ENCODE measurements around the gene CASQ1. TPM values are rescaled to one million over a fixed set of nuclear protein-coding genes. Genes with fewer than 3 reads are reported as not detected.
A peak's percentile ranks its signal among the peaks of the same experiment; 100 is the strongest.

CASQ1 gene
- polyA plus RNA-seq: not detected in 2 replicates
- polyA minus RNA-seq: not detected in 2 replicates

DNA sequence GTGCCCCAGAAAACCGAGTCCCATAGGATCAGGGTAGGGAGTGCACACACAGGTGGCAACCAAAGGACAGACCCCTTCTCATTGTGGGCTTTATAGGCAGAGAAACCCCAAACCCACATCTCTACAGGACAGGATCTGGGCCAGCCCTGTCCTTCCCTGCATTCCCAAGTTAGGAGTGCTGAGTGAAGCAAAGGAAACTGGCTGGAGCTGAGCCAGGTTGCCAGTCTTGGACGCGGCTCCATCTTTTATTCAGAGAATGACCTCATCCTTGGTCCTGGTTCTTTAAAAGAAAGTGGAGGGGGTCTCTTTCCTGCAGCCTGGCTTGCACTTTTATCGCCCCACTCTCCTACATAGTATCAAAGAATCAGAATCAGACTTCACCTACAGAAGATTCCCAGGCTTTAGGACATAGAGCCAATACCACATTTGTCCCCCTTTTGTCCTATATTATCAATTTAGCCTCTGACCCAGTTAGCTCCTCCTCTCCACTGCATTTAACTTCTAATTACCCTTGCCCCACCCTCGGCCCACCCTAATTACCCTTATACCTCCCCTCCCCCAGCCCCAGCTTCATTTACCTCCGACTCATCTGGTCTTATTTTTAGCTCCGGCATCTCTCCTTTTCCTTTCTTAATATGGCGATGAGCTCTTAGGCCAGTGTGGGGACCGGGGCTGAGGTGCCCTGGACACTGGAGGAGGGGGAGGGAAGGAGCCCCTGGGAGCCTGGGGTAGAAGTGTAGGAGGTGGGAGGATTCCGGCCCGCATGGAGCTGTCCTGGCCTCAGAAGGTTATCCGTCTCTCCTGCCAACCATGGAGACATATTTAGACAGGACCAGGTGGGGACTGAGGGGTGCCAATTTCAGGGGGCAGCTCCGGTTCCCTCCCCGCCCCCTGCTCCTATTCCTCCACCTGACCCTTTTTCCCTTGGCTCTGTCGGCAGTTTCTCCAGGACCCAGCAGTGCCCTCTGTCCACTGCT, at the start of gene CASQ1:
Gene CASQ1 (plus strand): TSS at position 927 of the 977 bp plus-strand sequence. CDS start 177 bp downstream, outside the sequence.
- Histone ChIP-seq H3K27me3 (ENCODE audit: insufficient read depth, low read depth, low read length) (no peaks in the 10 kb centered on the region), H3K27ac (ENCODE audit: low read length) (no peak within 1 kb of the TSS)

DNA sequence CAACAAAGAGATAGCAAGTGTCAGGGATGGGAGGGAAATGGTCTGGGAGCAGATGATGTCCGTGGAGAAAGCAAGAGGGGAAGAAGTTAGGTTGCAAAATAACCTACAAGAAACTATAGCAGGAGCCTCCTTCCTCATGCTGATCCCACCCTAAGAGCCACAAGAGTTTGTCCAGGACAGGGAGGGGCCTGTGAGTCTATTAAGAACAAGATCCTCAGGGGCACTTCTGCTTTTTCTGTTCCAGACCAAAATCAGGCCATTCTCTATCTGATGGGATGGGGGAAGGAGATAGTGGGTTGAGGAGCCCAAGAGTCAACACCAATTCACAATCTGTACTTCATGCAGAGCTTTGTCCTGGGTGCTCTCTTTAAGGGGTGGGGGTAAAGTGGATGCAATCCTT, 46.7 kb upstream of the CASQ1 start:
- H3K4me3 ChIP-seq (ENCODE audit: low read length): no peak overlapping the region
- no peak overlapping the region for H3K27ac ChIP-seq (ENCODE audit: low read length)
- no peaks in the 10 kb centered on the region for H3K36me3 ChIP-seq (ENCODE audit: insufficient read depth, low read length)
- H3K27me3 ChIP-seq (ENCODE audit: insufficient read depth, low read depth, low read length): no peaks in the 10 kb centered on the region
- no peaks in the 10 kb centered on the region for H3K9me3 ChIP-seq (ENCODE audit: low read length)
- H3K4me2 ChIP-seq (ENCODE audit: low read length): no peak overlapping the region
- no peaks in the 10 kb centered on the region for H3F3A ChIP-seq (ENCODE audit: insufficient read depth, low read length, poor library complexity, severe bottlenecking)
- no peaks in the 10 kb centered on the region for H4K20me1 ChIP-seq (ENCODE audit: insufficient read depth)
- no peaks in the 10 kb centered on the region for H3K79me2 ChIP-seq (replicated peaks; ENCODE audit: insufficient read depth, low read length)
- no peak overlapping the region for H3K9ac ChIP-seq (ENCODE audit: low read length)
- no peak overlapping the region for H2AFZ ChIP-seq (ENCODE audit: low read depth, low read length)
- no peaks in the 10 kb centered on the region for H3K9me2 ChIP-seq (ENCODE audit: insufficient read depth, low read length)
- no peak for TF ChIP-seq SMC3 (conservative IDR thresholded peaks at IDR 0.05; ENCODE audit: poor library complexity)
- no peak for TF ChIP-seq POLR2AphosphoS5 (IDR thresholded peaks at IDR 0.05)
- no peak for TF ChIP-seq RAD21 (conservative IDR thresholded peaks at IDR 0.05)
- TF ChIP-seq, protein P1, sequence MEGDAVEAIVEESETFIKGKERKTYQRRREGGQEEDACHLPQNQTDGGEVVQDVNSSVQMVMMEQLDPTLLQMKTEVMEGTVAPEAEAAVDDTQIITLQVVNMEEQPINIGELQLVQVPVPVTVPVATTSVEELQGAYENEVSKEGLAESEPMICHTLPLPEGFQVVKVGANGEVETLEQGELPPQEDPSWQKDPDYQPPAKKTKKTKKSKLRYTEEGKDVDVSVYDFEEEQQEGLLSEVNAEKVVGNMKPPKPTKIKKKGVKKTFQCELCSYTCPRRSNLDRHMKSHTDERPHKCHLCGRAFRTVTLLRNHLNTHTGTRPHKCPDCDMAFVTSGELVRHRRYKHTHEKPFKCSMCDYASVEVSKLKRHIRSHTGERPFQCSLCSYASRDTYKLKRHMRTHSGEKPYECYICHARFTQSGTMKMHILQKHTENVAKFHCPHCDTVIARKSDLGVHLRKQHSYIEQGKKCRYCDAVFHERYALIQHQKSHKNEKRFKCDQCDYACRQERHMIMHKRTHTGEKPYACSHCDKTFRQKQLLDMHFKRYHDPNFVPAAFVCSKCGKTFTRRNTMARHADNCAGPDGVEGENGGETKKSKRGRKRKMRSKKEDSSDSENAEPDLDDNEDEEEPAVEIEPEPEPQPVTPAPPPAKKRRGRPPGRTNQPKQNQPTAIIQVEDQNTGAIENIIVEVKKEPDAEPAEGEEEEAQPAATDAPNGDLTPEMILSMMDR (IDR thresholded peaks at IDR 0.05; ENCODE audit: poor library complexity, severe bottlenecking): no peak
- TF ChIP-seq EP300 (conservative IDR thresholded peaks at IDR 0.05; ENCODE audit: poor library complexity, severe bottlenecking): no peak

More for the DNA sequence above, at the start of gene CASQ1:
- Histone ChIP-seq H3K79me2 (replicated peaks; ENCODE audit: insufficient read depth, low read length) (no peaks in the 10 kb centered on the region), H3K9me3 (ENCODE audit: low read length) (no peaks in the 10 kb centered on the region), H3K9me2 (ENCODE audit: insufficient read depth, low read length) (no peaks in the 10 kb centered on the region), H3K9ac (ENCODE audit: low read length) (no peak within 1 kb of the TSS), H3K4me2 (ENCODE audit: low read length) (no peak within 1 kb of the TSS), H3K4me3 (ENCODE audit: low read length) (no peak within 1 kb of the TSS), H3F3A (ENCODE audit: insufficient read depth, low read length, poor library complexity, severe bottlenecking) (no peaks in the 10 kb centered on the region), H4K20me1 (ENCODE audit: insufficient read depth) (no peaks in the 10 kb centered on the region), H2AFZ (ENCODE audit: low read depth, low read length) (peak within 1 kb of the TSS; percentile 4), H3K36me3 (ENCODE audit: insufficient read depth, low read length) (no peaks in the 10 kb centered on the region)
- TF ChIP-seq, protein P2, sequence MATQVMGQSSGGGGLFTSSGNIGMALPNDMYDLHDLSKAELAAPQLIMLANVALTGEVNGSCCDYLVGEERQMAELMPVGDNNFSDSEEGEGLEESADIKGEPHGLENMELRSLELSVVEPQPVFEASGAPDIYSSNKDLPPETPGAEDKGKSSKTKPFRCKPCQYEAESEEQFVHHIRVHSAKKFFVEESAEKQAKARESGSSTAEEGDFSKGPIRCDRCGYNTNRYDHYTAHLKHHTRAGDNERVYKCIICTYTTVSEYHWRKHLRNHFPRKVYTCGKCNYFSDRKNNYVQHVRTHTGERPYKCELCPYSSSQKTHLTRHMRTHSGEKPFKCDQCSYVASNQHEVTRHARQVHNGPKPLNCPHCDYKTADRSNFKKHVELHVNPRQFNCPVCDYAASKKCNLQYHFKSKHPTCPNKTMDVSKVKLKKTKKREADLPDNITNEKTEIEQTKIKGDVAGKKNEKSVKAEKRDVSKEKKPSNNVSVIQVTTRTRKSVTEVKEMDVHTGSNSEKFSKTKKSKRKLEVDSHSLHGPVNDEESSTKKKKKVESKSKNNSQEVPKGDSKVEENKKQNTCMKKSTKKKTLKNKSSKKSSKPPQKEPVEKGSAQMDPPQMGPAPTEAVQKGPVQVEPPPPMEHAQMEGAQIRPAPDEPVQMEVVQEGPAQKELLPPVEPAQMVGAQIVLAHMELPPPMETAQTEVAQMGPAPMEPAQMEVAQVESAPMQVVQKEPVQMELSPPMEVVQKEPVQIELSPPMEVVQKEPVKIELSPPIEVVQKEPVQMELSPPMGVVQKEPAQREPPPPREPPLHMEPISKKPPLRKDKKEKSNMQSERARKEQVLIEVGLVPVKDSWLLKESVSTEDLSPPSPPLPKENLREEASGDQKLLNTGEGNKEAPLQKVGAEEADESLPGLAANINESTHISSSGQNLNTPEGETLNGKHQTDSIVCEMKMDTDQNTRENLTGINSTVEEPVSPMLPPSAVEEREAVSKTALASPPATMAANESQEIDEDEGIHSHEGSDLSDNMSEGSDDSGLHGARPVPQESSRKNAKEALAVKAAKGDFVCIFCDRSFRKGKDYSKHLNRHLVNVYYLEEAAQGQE (IDR thresholded peaks at IDR 0.05; ENCODE audit: borderline replicate concordance): no peak
- TF ChIP-seq, protein P1 (IDR thresholded peaks at IDR 0.05; ENCODE audit: poor library complexity, severe bottlenecking): no peak
- TF ChIP-seq TAF1 (IDR thresholded peaks at IDR 0.05; ENCODE audit: low read depth) (no peak), POLR2AphosphoS5 (IDR thresholded peaks at IDR 0.05) (no peak), EP300 (conservative IDR thresholded peaks at IDR 0.05; ENCODE audit: poor library complexity, severe bottlenecking) (no peak), EZH2 (IDR thresholded peaks at IDR 0.05; ENCODE audit: borderline replicate concordance, insufficient read depth, low read length, poor library complexity, severe bottlenecking) (no peak), RAD21 (conservative IDR thresholded peaks at IDR 0.05) (no peak), MXI1 (conservative IDR thresholded peaks at IDR 0.05; ENCODE audit: poor library complexity, severe bottlenecking) (no peak), SMC3 (conservative IDR thresholded peaks at IDR 0.05; ENCODE audit: poor library complexity) (no peak)
